PC-9 (cell line): Measurements from ENCODE around the gene FRMD6.

Experiments used
- CTCF ChIP-seq: fragments of 200-600 bp; sonication (generic); conservative IDR thresholded peaks from 2 replicates; pipeline ENCODE4 v1.6.1; 2017; ENCODE audit warnings: mixed run types, antibody characterized with exemption, mild to moderate bottlenecking, moderate library complexity
- EZH2 ChIP-seq: fragments of 200-600 bp; sonication (generic); IDR thresholded peaks from 2 replicates; pipeline ENCODE4 v1.8.0; 2017; ENCODE audit warnings: antibody characterized with exemption, low read depth

DNA sequence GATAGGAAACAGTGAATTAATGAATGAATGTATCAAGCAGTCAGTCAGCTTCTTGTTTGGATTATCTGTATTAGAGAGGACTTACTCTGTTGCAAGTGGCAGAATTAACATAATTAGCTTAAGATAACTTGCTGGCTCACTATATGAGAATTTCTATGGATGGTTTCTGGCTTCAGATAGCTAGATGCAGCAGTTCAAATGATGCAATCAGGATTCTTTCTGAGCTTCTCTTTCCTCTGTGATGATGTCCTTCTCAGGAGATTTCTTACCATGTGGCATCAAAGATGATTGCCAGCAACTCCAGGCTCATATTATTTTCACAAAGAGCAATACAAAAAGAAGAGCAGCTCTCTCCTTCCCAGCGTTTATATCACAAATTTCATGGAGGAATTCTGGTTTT, 30.7 kb downstream of the FRMD6 start:
- TF ChIP-seq CTCF (no peak), EZH2 (no peak)
